Adipose tissue (tissue), 3 donors: ENCODE data around the gene NLGN2. TPM values are rescaled to one million over a fixed set of nuclear protein-coding genes. Genes with fewer than 3 reads are reported as not detected.

ENCODE experiments used
- H3K27ac ChIP-seq: one replicate; pipeline ENCODE4 v1.5.1; 2013; ENCODE audit warnings: low read depth, low read length
- WGBS, 3 donors: extraction: QIAGEN DNeasy Blood & Tissue Kit; methylation state at CpG; one replicate each; pipeline ENCODE4 v1.1.7; 2013; 5-methylcytosine and 5-hydroxymethylcytosine counted together
- polyA plus RNA-seq, 3 donors: library from polyadenylated mRNA; stranded (reverse); fragments of 200-250 nt; gene quantifications; one replicate each; pipeline ENCODE4 v1.2.3, GENCODE V29; 2013
- donor health status: healthy with polysubstance abuse.
- donor health status: Bipolar disorder and iron deficiency.
- donor health status: healthy.

Gene NLGN2
- polyA plus RNA-seq, 3 donors, result 2.9 to 11.4 (median 10.5) TPM

- WGBS, 3 donors, result 79 to 83% (median 80%) methylated on average over 7 of the region's 7 CpGs
- no peak overlapping the region for H3K27ac ChIP-seq
These were observed 36.1 kb downstream of the NLGN2 start for GRCh38 chr17:7443499-7444485.

GRCh38 chr17:7444682-7445618, 37.3 kb downstream of the NLGN2 start, which contains the start of gene CHRNB1:
CHRNB1 (plus strand) TSS chr17:7445061; CDS start chr17:7445128, 67 bp downstream.
- 4 to 7% (median 6%) methylated on average over 50 to 51 of the region's 51 CpGs for WGBS, 3 donors
- H3K27ac ChIP-seq, result no peak within 1 kb of the TSS

- no peak overlapping the region for H3K27ac ChIP-seq
- WGBS, 3 donors, result 1 to 9% (median 2%) methylated on average over 16 of the region's 16 CpGs
These were observed 37.9 kb downstream of the NLGN2 start for GRCh38 chr17:7445619-7445968.

- WGBS, 3 donors, result 85 to 96% (median 90%) methylated on average over 6 to 7 of the region's 7 CpGs
These were observed 40.8 kb downstream of the NLGN2 start for GRCh38 chr17:7448461-7448860.

GRCh38 chr17:7459961-7460545, 52.4 kb downstream of the NLGN2 start:
- WGBS, 3 donors, result 67 to 75% (median 75%) methylated on average over 3 of the region's 3 CpGs
- no peak overlapping the region for H3K27ac ChIP-seq

More at GRCh38 chr17:7448461-7448860, 40.8 kb downstream of the NLGN2 start:
- no peak overlapping the region for H3K27ac ChIP-seq

GRCh38 chr17:7460850-7461660, 53.4 kb downstream of the NLGN2 start:
- WGBS, 3 donors, result 94 to 98% (median 96%) methylated on average over 7 of the region's 7 CpGs
- H3K27ac ChIP-seq, result no peak overlapping the region

- WGBS, 3 donors, result 90 to 92% (median 90%) methylated on average over 38 to 44 of the region's 44 CpGs
- no peak overlapping the region for H3K27ac ChIP-seq
These were observed 55.1 kb downstream of the NLGN2 start for GRCh38 chr17:7462474-7463371.

GRCh38 chr17:7463372-7463846, 55.8 kb downstream of the NLGN2 start:
- H3K27ac ChIP-seq, result no peak overlapping the region
- WGBS, 3 donors, result 86 to 90% (median 86%) methylated on average over 14 of the region's 14 CpGs

- WGBS, 3 donors, result 90 to 92% (median 91%) methylated on average over 9 of the region's 9 CpGs
These were observed 56.4 kb downstream of the NLGN2 start for GRCh38 chr17:7464081-7464480.

GRCh38 chr17:7465597-7466275, 58.1 kb downstream of the NLGN2 start:
- no peak overlapping the region for H3K27ac ChIP-seq
- WGBS, 3 donors, result 89 to 93% (median 89%) methylated on average over 32 to 33 of the region's 33 CpGs

More at GRCh38 chr17:7464081-7464480, 56.4 kb downstream of the NLGN2 start:
- no peak overlapping the region for H3K27ac ChIP-seq

- H3K27ac ChIP-seq, result no peak overlapping the region
- 71 to 87% (median 72%) methylated on average over 9 of the region's 9 CpGs for WGBS, 3 donors
These were observed 58.6 kb downstream of the NLGN2 start for GRCh38 chr17:7466318-7466638.

- H3K27ac ChIP-seq, result no peak overlapping the region
- whole genome bisulfite sequencing, 3 donors, result 48 to 84% (median 56%) methylated on average over 16 of the region's 16 CpGs
These were observed 59.1 kb downstream of the NLGN2 start for GRCh38 chr17:7466639-7467341.

GRCh38 chr17:7467498-7467897, 59.9 kb downstream of the NLGN2 start:
- 80 to 91% (median 90%) methylated on average over 3 of the region's 3 CpGs for WGBS, 3 donors
- H3K27ac ChIP-seq, result no peak overlapping the region

- WGBS, 3 donors, result 92 to 94% (median 94%) methylated on average over 11 of the region's 11 CpGs
- H3K27ac ChIP-seq, result no peak overlapping the region
These were observed 60.6 kb downstream of the NLGN2 start for GRCh38 chr17:7468290-7468689.

- H3K27ac ChIP-seq, result no peak overlapping the region
- WGBS, 3 donors, result 77 to 80% (median 78%) methylated on average over 12 of the region's 12 CpGs
These were observed 61.3 kb downstream of the NLGN2 start for GRCh38 chr17:7468804-7469389.
